HG03060 (cell line): ENCODE measurements around the gene PCNX4.

Experiments used
- ATAC-seq: cut with Tn5 transposase; IDR thresholded peaks from one replicate; pipeline ENCODE4 v1.9.1; 2021; ENCODE audit warnings: low read depth, moderate number of reproducible peaks; ENCODE audit not compliant: unreplicated experiment

PCNX4 gene

DNA sequence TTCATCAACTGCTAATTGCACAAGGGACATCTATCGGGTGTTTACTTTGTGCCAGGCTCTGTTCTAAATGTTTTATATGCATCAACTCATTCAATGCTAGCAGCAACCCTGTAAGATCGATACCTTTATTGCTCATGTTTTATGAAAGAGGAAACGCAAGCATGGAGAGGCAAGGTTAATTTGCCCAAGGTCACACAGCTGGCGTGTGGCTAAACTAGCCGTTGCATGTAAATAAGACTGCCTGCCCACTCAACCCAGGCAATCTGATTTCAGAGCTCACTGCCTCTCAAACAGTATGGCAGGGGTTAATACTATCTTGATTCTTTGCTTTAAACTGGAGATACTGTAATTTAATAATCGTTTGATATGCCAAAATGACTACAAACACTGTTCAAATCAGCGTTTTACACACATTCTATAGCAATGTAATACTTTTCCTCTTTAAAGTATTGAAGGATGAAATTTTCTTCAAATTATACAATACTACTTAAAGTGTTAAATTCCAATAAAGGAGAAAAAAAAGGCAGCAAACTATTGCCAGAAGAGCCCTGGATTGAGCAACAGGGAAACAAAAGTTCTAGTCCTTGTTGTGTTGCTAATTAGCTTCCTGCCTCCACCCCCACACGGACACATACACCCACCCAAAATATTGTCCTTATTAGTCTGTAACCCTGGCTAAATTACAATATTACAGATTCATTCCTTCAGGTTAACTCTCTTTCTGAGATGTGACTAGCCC lies 112.5 kb downstream of the PCNX4 start:
- peak; percentile 82 for ATAC-seq

DNA sequence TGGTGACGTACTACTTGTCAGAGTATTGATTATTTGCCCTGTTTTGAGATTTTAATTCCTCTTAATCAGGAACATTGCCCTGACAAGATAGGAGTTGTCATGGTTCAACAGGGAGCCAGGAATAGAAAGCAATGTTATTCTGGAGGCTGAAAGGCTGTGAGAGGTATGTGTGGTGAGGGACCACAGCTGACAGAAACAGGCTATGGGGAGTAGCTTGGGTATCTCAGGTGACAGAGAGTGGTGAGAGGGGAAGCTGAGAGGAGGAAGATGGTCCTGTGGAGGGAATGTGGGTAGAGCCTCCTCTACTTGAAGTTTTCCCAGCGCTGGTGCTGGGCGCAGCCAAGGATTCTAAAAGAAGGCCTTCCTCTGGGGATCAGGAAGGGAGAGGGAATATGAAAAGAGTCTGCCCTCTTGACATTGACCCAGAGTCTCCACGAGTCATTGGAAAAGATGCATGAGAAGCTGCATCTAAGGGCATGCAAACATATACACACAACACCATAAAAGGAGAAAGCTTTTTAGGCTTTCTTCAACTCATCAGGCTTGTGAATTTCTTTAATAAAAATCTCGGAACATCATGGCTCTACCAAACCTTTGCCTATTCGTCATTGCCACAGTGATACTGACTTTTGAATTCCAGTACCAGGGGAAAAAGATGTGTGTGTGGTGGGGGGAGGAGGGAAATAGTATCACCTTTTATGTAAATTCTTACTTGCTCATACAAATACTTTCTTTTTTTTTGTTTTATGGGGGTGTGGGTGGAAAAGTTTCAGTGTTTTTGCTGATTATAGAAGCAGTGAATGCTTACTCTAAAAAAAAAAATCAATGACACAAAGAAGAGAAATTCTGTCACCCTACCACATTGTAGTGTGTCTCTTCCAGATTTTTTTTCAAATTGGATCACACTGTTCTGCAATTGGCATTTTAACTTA lies 113.4 kb downstream of the PCNX4 start:
- ATAC-seq, result peak; percentile 35

DNA sequence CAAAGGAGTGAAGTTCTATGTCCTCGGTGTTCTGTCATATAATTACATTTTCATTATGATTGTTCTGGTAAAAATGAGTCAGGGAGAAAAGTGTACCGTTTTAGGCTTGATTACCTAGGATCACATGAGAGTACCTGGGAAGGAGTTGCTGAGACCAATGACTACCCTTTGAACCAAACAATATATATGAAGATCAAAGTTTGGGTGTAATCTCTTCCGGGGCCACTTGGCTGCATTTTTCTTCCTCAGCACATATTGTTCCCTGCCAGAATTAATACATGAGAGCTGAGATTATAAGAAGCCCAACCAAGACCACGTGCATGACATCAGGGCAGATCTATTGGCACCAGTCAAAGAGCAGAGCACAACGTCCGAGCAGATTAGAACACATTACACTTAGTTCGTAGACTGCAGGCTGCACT lies 114.5 kb downstream of the PCNX4 start:
- no peak for ATAC-seq

DNA sequence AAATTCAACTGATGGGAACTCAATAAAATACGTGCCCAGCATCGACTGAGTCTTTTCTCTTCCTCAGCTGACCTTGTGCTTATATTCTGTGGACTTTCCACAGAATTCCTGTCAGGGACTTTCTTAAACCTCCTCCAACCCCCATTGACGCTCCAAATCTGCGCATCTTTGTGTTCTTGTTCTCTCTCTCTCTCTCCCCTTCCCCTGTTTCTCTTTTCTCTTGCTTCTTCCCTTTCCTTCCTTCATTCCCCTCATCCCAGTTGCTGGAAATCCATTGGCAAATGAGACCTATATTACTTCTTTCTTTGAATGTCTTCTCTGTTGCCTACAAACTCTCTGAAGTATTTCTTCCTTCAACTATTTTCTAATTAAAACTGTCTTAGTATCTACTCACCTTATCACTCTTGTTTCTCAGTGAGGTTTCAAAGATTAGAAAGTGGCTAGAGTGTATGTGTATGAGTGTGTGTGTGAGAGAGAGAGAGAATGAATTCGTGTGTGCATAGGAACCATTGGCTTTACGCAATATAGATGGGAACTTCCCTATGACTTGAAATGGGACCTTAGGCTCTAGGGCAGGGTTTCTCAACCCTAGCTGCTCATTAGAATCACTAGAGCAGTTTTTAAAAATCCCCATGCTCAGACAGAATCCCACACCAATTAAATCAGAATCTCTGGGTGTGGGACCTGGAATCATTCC lies 115.3 kb downstream of the PCNX4 start:
- no peak for ATAC-seq

DNA sequence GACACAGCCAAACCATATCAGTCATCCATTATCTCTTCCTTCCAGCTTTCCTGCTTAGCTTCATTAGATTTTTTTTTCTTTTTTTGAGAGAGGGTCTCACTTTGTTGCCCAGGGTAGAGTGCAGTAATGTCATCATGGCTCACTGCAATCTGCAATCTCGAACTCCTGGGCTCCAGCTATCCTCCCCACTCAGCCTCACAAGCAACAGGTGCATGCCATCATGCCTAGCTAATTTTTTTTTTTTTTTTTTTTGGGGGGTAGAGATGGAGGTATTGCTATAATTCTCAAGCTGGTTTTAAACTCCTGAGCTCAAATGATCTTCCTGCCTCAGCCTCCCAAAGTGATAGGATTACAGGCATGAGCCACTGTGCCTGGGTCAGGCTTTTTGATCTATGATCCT lies 119.0 kb downstream of the PCNX4 start:
- no peak for ATAC-seq

DNA sequence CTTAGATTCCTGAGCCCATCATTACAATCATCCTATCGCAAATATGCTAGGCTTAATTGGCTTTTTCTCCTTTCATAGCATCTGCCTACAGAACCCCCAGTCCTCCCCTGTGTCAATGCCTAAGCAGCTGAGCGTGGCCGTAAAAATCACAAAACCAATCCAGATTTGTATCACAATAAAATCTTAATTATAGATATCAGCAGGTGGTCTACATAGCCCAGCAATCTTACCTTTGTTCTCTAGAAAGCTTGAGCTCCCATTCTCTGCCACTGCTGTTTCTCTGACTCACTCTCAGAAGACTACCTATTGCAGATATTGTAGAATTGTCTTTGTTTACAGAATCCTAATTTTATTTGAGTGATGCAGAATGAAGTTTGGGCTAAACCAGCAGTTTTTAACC lies 119.4 kb downstream of the PCNX4 start:
- ATAC-seq, result no peak

DNA sequence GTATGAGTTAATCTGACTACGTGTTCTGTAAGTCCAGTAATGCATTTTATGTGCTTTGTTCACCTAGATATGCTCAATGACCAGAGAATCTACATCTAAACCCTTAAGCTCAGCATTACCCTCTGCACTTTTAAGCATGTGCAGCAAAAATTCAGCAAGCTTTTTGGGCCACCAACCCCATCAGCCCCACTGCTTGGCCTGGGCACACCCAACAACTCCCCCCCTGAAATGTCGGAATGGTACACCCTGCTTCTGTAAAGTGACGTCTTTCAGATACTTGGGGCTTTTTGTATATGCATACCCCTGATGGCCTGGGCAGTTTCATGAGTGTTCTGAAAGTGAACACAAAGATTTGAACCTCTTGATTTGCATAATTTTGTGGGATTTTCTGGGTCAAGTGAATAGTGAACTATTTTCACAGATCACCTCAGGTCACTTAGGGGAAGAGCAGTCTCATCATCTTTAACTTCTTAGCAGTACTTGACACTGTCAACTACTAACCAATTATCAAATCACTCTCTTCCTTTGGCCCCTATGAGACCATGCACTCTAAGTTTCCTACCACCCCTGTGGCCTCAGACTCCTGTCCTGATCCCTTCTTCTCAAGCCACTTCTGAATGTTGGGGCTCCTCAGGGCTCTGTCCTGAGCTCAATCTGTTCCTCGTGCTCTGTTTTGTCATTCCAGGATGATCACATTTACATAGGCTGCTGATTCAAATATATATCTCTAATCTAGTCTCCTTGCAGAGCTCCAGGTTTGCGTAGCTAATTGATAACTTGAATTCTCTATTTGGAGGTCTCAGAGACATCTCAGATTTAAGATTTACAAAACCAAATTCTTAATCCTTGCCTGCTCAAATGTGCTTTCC lies 121.0 kb downstream of the PCNX4 start:
- peak; percentile 92 for ATAC-seq

DNA sequence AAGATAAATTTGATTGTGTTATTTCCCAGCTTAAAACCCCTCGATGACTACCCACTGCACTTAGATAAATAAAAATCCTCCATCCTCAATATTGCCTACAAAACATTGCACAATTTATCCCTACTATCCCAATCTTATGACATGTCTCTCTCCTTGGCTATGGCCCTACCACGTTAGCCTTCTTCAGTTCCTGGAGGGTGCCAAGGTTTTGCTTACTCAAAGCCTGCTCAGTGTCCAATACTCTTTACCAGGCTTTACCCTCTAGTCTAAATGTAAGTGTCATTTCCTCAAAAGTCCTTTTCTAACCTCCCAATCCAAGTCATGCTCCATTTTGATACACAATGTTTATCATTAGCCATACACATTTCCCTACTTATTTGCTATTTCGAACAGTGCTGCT lies 122.3 kb downstream of the PCNX4 start:
- ATAC-seq, result no peak

DNA sequence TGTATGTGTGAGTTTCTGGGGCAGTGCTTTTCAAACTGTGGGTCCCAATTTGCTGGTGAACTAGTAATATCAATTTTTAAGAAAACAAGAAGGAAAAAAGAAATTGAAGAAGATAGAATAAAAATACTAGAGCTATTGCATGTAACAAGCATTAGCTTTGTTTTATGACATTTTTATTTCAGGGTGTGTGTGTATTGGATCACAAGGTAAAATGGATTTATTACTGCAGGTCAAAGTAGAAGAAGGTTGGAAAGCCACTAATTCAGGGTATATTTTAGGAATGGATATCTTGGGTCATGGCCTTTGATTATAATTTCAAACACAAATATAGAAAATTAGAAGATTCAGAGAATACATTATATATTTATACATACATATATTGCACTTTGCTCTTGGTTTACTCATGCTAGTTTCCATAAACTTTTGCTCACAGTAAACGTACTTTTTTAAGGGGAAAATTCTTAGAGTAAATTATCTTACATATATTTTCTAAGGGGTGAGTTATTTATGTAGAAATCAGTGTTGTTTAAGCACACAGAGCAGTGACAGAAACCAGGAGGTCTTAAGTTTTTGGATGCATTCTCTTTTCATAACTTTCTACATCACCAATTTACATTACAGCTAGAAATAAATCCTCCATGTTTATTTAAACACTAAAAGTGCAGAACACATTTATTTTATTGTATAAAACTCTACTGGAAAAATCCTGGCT lies 122.8 kb downstream of the PCNX4 start:
- no peak for ATAC-seq

DNA sequence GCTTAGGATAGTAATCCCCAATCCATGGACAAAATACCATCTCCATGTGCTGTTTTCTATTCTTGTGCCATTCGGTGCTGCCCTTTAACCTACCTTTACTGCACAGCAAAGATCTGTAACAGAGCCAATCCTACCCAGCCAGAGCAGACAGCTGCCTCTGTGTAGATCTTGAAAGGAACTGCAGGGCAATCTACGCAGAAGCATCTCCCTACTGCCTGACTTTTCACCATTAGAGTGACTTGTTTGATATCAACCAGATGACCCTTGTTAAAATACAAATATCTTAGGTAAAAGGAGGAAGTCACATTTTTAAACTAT lies 123.4 kb downstream of the PCNX4 start:
- no peak for ATAC-seq

DNA sequence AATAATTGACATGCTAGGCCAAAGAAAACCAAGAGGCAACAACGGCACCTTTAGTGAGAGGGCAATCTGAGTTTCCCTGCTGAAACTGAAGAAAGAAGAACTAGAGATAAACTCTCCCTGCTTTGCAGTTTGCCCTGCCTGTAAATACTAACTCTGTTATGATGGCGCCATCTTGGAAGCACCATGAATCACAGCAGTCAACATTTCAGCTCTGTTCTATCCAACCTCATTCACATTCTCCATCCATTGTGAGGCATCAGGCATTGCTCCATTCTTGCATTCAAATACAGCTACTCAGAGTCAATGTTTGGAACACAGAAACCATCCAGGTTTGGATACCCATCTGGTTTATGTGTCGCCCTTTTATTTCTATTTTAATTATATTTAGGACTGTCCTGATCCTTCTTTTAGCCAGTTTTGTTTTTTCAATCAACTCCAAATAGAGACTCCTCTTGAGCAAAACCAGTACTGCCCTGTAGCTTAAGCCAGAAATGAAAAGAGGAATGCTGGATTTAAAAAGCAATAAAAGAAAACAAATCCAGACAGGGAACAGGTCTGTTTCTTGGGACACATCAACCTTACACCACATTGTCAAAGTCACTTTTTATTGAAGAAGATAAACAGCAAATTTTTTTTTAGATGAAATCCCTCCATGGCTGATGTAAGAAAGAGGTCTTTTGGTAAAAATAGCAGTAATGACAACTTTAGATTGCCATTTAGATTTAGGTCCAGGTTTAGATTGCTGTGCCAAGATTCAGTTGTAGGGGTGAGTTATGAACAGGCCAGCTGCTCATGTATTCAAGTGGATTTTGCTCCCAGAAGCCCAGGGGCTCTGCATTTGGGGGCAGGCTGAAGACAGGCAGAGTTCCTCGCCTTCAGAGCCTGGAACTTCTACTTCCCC lies 124.0 kb downstream of the PCNX4 start:
- ATAC-seq, result no peak

DNA sequence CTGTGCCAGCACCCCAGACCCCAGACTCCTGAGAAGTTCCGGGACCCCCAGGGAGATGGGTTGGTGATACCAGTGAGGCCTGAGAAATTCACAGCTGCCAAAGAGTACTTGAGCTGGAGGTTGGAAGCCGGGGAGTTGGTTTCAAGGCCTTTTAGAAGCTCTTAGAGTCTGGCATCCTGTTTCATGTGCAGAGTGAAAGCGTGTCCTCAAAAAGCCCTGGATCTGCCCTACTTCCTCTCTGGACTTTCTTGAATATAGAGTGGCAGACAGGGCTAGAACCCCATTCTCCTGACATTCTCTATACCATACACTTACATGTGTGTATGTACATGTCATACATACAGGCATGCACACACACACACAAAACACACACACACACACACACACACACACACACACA lies 126.0 kb downstream of the PCNX4 start:
- no peak for ATAC-seq
